Measurements from ENCODE around the gene FAAP100.

The FAAP100 gene

GRCh38 chr17:81577278-81578000 lies 25.3 kb upstream of the FAAP100 start:
- peak; percentile 74 for DNase-seq (ENCODE audit: low read depth, low spot score)
- H3K4me3 ChIP-seq (ENCODE audit: low read length) = peak overlapping the region; percentile 43

GRCh38 chr17:81576621-81577277 lies 24.6 kb upstream of the FAAP100 start:
- no peak for DNase-seq (ENCODE audit: low read depth, low spot score)
- peak overlapping the region; percentile 43 for H3K4me3 ChIP-seq (ENCODE audit: low read length)

DNA sequence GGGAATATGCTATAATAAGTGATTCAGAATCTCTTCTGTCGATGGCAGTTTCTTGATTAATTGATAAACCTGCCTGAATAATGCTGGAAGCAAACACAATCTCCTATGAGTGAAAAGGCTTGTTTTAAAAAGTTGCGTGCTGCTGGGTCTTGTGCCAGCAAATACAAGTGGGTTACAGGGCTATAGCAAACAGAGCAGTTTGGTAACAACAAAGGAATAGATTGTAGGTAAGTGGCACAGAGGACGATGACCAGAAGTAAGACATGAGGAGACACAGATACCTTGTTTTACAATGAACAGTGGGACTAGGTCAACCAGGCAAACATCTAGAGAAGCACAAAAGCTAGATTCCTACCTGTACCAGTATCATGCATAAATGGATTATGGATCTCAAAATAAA lies 23.7 kb upstream of the FAAP100 start:
- H3K4me3 ChIP-seq (ENCODE audit: low read length) = no peak overlapping the region
- DNase-seq (ENCODE audit: low read depth, low spot score) = no peak

GRCh38 chr17:81574643-81574956 lies 22.4 kb upstream of the FAAP100 start:
- no peak overlapping the region for H3K4me3 ChIP-seq (ENCODE audit: low read length)
- no peak for DNase-seq (ENCODE audit: low read depth, low spot score)

GRCh38 chr17:81573794-81574642 lies 21.9 kb upstream of the FAAP100 start:
- no peak overlapping the region for H3K4me3 ChIP-seq (ENCODE audit: low read length)
- DNase-seq (ENCODE audit: low read depth, low spot score) = no peak

DNA sequence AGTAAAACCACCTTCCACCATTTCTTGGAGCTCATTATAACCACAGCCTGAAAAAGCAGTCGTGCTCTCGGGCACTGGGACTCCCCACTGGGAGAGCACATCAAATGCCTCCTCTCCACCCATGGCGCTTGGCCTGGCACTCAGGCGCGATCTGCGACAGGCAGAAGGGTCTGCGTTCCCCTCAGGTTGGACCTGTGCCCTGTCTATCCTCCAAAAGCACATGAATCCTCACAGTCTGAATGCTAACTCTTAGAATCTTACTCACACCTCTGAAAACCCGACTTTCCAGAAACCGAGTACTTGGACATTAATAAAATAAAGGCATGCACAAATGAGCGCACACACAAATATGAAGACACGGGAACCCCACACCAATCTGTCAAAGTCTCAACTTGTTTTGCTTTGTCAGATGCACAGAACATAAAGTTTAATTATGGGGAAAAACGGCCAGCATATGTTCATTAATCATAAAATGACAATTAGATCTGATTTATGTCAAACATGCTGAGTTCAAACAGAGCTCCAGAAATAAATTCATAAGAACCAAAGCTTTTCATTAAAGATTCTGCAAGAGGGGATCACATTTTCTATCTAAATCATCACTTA lies 20.5 kb upstream of the FAAP100 start:
- no peak overlapping the region for H3K4me3 ChIP-seq (ENCODE audit: low read length)
- DNase-seq (ENCODE audit: low read depth, low spot score) = no peak

- no peak for DNase-seq (ENCODE audit: low read depth, low spot score)
- H3K4me3 ChIP-seq (ENCODE audit: low read length) = no peak overlapping the region
Observed at GRCh38 chr17:81570964-81571363, 18.8 kb upstream of the FAAP100 start.

DNA sequence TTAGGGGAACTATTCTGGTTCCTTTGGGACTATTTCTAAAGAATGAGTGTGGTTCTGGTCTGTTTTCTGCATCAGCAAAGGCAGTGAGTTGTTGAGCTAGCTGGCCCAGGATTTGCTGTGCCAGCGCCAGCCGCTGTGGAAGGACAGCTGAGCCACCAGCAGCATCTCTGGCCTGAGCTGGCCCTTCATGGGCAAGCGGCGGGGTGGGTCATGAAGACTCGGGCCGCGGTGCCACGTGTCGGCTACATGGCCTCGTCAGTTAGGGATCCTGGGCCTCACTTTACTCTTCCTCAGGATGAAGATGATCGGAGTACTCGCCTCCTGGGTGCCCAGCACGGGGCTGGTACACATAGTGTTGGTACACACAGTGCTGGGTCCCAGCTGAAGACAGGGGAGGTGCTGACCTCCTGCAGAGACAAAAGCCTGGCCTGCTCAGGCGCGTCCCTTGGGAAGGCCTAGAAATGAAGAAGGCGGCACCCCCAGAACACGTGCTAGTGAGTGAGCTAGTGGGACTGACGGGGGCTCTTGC lies 17.9 kb upstream of the FAAP100 start:
- no peak overlapping the region for H3K4me3 ChIP-seq (ENCODE audit: low read length)

DNA sequence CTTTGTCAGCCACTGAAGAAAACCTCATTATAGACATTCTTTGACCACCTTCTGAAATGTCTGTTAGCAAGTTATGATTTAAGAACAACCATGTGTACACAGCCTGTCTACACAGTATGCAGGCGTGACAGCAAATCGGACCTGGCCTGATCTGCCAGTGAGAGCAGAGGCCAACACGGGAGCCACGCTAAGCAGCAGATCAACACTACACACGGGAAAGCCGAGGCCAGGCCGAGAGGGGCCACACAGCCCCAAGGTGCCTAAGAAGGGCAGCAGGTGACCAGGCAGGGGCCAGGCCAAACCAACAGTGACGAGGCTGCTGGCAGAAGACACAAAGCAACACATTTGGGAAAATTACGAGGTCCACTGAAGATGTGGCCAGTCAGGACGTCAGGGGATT lies 16.3 kb upstream of the FAAP100 start:
- H3K4me3 ChIP-seq (ENCODE audit: low read length) = no peak overlapping the region
- DNase-seq (ENCODE audit: low read depth, low spot score) = no peak

More for the DNA sequence above, 17.9 kb upstream of the FAAP100 start:
- no peak for DNase-seq (ENCODE audit: low read depth, low spot score)

DNA sequence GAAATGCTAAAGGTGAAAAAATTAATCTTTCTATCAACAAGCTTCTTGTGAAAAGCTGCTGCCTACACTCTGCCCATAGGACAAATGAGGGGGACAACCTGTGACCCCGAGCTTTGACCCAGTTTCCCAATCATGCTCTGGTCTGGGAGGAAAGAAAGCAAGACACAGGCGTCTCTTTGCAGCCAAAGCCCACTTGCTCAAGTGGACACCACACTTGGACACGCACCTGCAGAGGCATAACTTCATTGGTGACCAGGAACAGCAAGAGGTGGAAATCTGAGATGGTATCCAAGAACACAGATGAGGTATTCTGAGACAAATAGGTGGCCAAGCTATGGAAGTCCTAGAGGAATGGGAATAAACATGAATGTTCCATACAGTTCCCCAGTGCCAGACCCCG lies 15.0 kb upstream of the FAAP100 start:
- H3K4me3 ChIP-seq (ENCODE audit: low read length) = no peak overlapping the region
- DNase-seq (ENCODE audit: low read depth, low spot score) = no peak

DNA sequence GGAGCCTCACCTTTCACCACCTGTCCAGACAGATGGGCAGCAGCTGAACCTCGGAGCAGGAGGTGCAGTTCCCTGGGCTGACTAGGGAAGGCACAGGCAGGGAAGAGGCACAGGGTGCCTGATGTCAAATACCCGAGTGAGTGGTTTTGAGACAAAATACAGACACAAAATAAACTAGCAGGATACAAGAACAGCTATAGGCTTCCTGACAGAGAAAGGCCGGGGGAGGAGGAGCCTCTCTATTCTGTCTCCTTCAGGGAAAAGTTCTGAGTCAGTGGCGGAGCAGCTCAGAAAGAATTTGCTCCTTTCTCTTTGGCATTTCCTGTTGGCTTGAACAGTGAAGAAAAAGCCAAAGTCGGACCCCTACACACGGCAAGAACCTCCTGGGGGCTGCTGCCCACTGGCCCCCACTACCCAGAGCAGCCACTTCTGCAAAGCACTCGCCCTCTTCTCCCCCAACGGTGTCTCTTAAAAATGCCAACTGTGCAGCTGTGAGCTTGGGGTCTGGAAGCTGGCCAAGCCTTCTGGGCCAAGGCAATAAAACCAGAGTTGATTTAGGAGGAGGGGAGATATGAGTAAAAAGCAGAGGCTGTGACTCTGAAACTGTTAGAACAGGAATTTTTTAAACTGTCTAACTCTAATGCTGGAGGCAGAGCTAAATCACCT lies 14.4 kb upstream of the FAAP100 start:
- H3K4me3 ChIP-seq (ENCODE audit: low read length) = no peak overlapping the region
- peak; percentile 57 for DNase-seq (ENCODE audit: low read depth, low spot score)

DNA sequence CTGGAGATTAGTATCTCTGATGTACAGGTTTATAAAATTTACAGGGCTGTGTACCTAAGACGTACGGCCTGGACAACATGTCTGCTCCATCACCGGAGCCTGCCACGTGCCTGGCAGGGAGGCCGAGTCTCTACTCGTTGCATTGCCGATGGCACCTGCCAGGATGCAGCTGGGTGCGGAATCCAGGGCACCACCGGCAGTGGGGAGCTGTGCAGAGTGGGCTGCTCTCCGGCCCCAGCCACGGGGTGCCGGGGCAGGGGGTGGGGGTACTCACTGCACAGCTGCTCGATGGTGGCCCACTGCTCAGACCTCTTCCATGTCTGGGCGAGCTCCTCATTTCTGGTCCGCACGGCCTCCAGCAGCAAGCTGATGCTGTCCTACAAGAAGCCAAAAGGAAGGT lies 13.1 kb upstream of the FAAP100 start:
- no peak for DNase-seq (ENCODE audit: low read depth, low spot score)
- no peak overlapping the region for H3K4me3 ChIP-seq (ENCODE audit: low read length)

DNA sequence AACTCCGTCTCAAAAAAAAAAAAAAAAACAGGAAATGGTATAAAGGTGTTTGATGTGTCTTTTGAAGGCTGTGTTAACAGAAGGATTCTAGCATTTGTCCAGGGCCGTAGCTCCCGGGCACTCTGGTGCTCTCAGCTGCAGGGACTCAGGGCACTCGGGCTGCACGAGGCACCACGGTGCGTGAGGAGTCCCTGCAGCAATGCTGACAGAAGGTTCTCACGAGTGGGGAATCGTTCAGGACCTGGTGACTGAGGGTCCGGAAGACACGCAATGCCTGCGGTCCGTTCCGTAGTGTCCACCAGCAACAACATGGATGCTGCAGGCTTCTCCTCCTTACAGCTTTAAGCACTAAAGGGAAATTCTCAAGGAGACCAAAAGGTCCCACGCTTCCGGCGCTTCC lies 12.6 kb upstream of the FAAP100 start:
- peak; percentile 34 for DNase-seq (ENCODE audit: low read depth, low spot score)
- no peak overlapping the region for H3K4me3 ChIP-seq (ENCODE audit: low read length)

DNA sequence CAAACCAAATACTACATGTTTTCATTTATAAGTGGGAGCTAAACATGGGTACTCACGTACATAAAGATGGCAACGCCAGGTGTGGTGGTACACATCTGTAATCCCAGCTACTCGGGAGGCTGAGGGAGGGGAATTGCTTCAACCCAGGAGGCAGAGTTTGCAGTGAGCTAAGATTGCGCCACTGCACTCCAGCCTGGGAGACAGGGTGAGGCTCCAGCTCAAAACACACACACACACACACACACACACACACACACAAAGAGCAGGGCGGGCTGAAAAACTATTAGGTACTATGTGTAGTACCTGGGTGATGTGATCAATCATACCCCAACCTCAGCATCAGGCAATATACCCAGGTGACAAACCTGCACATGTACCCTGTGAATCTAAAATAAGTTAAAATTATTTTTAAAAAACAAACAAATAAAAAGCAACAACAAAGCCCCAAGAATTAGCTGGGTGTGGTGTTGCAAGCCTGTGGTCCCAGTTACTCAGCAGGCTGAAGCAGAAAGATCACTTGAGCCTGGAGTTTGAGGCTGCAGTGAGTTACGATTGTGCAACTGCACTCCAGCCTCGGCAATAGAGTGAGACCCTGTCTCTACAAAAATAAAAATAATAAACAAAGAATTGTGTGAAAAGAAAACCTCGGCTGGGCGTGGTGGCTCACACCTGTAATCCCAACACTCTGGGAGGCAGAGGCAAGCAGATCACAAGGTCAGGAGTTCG lies 11.9 kb upstream of the FAAP100 start:
- no peak for DNase-seq (ENCODE audit: low read depth, low spot score)
- H3K4me3 ChIP-seq (ENCODE audit: low read length) = no peak overlapping the region

GRCh38 chr17:81561494-81561885 lies 9.3 kb upstream of the FAAP100 start:
- no peak for DNase-seq (ENCODE audit: low read depth, low spot score)
- H3K4me3 ChIP-seq (ENCODE audit: low read length) = no peak overlapping the region

DNA sequence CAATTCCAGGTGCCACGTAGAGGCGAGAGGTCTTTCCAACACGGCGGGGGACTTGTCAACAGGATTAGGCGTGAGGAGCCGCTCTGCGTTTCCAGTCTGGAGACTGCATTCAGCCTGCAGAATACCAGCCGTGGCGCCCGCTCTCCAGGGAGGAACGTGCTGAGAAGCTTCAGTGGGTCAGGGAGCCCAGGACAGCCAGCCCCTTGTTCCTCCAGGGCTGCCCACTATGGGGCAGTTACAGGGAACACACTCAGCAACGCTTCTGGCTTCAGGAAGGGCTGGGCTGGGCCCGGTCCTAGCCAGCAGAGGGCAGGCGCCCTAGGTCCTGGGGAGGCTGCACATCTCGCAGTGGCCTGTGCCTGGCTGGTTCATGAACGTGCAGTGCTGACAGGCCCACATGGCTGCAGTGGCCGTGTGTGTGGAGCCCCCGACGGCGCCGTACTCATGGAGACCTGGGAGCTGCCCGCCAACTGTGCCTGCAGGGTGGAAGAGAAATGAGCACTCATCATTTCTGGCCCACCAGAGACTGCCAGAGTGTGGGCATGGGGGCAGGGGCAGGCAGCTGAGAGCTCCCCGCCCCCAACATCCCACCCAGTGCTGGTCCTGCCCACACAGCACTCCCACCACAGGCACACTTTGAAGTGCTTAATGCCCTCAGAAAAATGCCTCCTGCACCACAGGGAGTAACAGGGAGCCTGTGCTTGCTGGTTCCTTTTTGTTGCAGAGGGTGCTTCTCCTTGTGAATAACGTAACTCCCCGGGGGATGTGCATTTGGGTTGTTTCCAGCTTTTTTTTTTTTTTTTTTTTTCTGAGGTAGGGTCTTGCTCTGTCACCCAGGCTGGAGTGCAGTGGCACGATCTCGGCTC lies 7.0 kb upstream of the FAAP100 start:
- no peak overlapping the region for H3K4me3 ChIP-seq (ENCODE audit: low read length)
- no peak for DNase-seq (ENCODE audit: low read depth, low spot score)

DNA sequence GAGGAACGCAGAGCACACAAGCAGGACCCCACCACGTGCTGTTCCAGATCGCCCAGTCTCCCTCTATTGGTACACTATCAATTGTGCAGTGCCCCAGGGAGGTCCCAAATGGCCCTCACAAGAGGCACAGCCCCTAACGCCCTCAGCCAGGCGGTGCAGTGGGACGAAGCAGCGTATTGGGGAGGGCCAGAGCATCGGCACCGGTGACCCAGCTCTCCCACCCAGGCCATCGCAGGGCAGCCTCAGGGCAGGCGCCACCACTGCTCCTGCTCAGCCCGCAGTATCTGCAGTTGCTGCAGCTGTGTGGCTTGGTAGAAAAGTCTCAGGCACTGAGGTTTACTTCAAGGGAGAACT lies 5.9 kb upstream of the FAAP100 start:
- no peak for DNase-seq (ENCODE audit: low read depth, low spot score)
- no peak overlapping the region for H3K4me3 ChIP-seq (ENCODE audit: low read length)
